Measurements from ENCODE around the gene LSM3. TPM values are rescaled to one million over a fixed set of nuclear protein-coding genes. Genes with fewer than 3 reads are reported as not detected.

Gene LSM3
- total and polyA plus RNA-seq, 2 experiments from 2014 or later, result 12.4 to 22.1 TPM

- no peak for DNase-seq (ENCODE audit: low spot score)
- no peaks in the 10 kb centered on the region for H3K36me3 ChIP-seq (replicated peaks; ENCODE audit: insufficient read depth, low read depth)
- WGBS (ENCODE audit: low lambda C conversion rate, missing lambda C conversion rate), result 90% methylated on average over 10 of the region's 10 CpGs
Measured at GRCh38 chr3:14133188-14133800, 45.3 kb upstream of the LSM3 start.

GRCh38 chr3:14133876-14134275, 44.7 kb upstream of the LSM3 start:
- no peaks in the 10 kb centered on the region for H3K27me3 ChIP-seq
- TF ChIP-seq EZH2 (IDR thresholded peaks at IDR 0.05; ENCODE audit: borderline replicate concordance), result no peak
- TF ChIP-seq CTCF (IDR thresholded peaks at IDR 0.05; ENCODE audit: poor library complexity), result no peak
- no peak for TF ChIP-seq EZH2phosphoT487 (IDR thresholded peaks at IDR 0.05; ENCODE audit: low read depth, severe bottlenecking, unreplicated experiment)
- DNase-seq (ENCODE audit: low spot score), result no peak
- no peak overlapping the region for H3K27ac ChIP-seq
- H3K4me2 ChIP-seq, result no peak overlapping the region
- WGBS (ENCODE audit: low lambda C conversion rate, missing lambda C conversion rate), result 96% methylated on average over 5 of the region's 5 CpGs
- peaks cover 12% of the 10 kb centered on the region for H3K79me2 ChIP-seq
- H3K9me2 ChIP-seq (replicated peaks; ENCODE audit: insufficient read depth), result no peaks in the 10 kb centered on the region
- H3K4me1 ChIP-seq (ENCODE audit: insufficient read depth), result no peaks in the 10 kb centered on the region
- H3K4me3 ChIP-seq, result no peak overlapping the region
- H3K36me3 ChIP-seq (replicated peaks; ENCODE audit: insufficient read depth, low read depth), result no peaks in the 10 kb centered on the region
- H4K20me1 ChIP-seq (ENCODE audit: insufficient read depth, poor library complexity, severe bottlenecking), result peaks cover 3% of the 10 kb centered on the region
- no peaks in the 10 kb centered on the region for H3K9me3 ChIP-seq (ENCODE audit: low read depth)
- no peak overlapping the region for H2AFZ ChIP-seq

More at GRCh38 chr3:14133188-14133800, 45.3 kb upstream of the LSM3 start:
- no peaks in the 10 kb centered on the region for H3K27me3 ChIP-seq
- H3K4me3 ChIP-seq, result no peak overlapping the region
- TF ChIP-seq CTCF (IDR thresholded peaks at IDR 0.05; ENCODE audit: poor library complexity) (no peak), EZH2 (IDR thresholded peaks at IDR 0.05; ENCODE audit: borderline replicate concordance) (no peak), EZH2phosphoT487 (IDR thresholded peaks at IDR 0.05; ENCODE audit: low read depth, severe bottlenecking, unreplicated experiment) (no peak)
- peaks cover 18% of the 10 kb centered on the region for H3K79me2 ChIP-seq
- H3K27ac ChIP-seq, result no peak overlapping the region
- peaks cover 3% of the 10 kb centered on the region for H4K20me1 ChIP-seq (ENCODE audit: insufficient read depth, poor library complexity, severe bottlenecking)
- H3K4me1 ChIP-seq (ENCODE audit: insufficient read depth), result no peaks in the 10 kb centered on the region
- H3K9me3 ChIP-seq (ENCODE audit: low read depth), result no peaks in the 10 kb centered on the region
- H2AFZ ChIP-seq, result no peak overlapping the region
- no peaks in the 10 kb centered on the region for H3K9me2 ChIP-seq (replicated peaks; ENCODE audit: insufficient read depth)
- no peak overlapping the region for H3K4me2 ChIP-seq

GRCh38 chr3:14134291-14134690, 44.3 kb upstream of the LSM3 start:
- Histone ChIP-seq H3K4me3 (no peak overlapping the region), H3K79me2 (peaks cover 8% of the 10 kb centered on the region), H3K36me3 (replicated peaks; ENCODE audit: insufficient read depth, low read depth) (no peaks in the 10 kb centered on the region), H3K4me1 (ENCODE audit: insufficient read depth) (no peaks in the 10 kb centered on the region), H3K27ac (no peak overlapping the region), H4K20me1 (ENCODE audit: insufficient read depth, poor library complexity, severe bottlenecking) (peaks cover 3% of the 10 kb centered on the region), H3K27me3 (no peaks in the 10 kb centered on the region), H2AFZ (no peak overlapping the region), H3K4me2 (no peak overlapping the region), H3K9me2 (replicated peaks; ENCODE audit: insufficient read depth) (no peaks in the 10 kb centered on the region), H3K9me3 (ENCODE audit: low read depth) (no peaks in the 10 kb centered on the region)
- no peak for TF ChIP-seq CTCF (IDR thresholded peaks at IDR 0.05; ENCODE audit: poor library complexity)
- TF ChIP-seq EZH2 (IDR thresholded peaks at IDR 0.05; ENCODE audit: borderline replicate concordance), result no peak
- no peak for TF ChIP-seq EZH2phosphoT487 (IDR thresholded peaks at IDR 0.05; ENCODE audit: low read depth, severe bottlenecking, unreplicated experiment)
- DNase-seq (ENCODE audit: low spot score), result no peak
- 97% methylated on average over 6 of the region's 6 CpGs for WGBS (ENCODE audit: low lambda C conversion rate, missing lambda C conversion rate)

All from hepatocyte (in vitro differentiated cells).